A549 (cell line): ENCODE data around the gene PHGDH. TPM values are rescaled to one million over a fixed set of nuclear protein-coding genes. Genes with fewer than 3 reads are reported as not detected.
"Not testable (repeated sequence)": the region's sequence is repeated elsewhere in the genome, so short reads cannot be mapped to it uniquely, and the experiment has no call there.

Source experiments
- ATAC-seq, 2 experiments: fragments of 200-7000 bp in 1 of 2; fragments of >200 bp in 1 of 2; cut with Nextera tagmentation in 1 of 2; cut with Tn5 transposase in 1 of 2; 3 replicates each; pipeline versions ENCODE4 v1.8.0 to v1.9.1; 2018 to 2020; ENCODE audit warnings: mild to moderate bottlenecking in 1 of 2, moderate library complexity in 1 of 2
- CTCF ChIA-PET: fragments of 300-600 bp; sonication (Branson Sonifier 250); formaldehyde crosslinking; extraction: SDS; loops from one replicate; lab custom pipeline; 2021; ENCODE audit warnings: antibody characterized with exemption, inconsistent platforms; lab: Yijun Ruan, JAX
- POLR2A ChIA-PET: fragments of 350-600 bp; formaldehyde crosslinking; extraction: SDS; loops from one replicate; lab custom pipeline; 2021; ENCODE audit warnings: antibody characterized with exemption, inconsistent platforms; lab: Yijun Ruan, JAX
- DNase-seq, 2 experiments: peaks; one replicate each; pipeline versions ENCODE4 v3.0.0 to v3.0.0-alpha.2; 2011 to 2016; ENCODE audit warnings: low read depth in 1 of 2, low spot score in 1 of 2
- FAIRE-seq: peaks from 2 replicates; lab custom pipeline; 2011; peaks lifted over from hg19 to GRCh38; lab: Jason Lieb, UNC
- H3K27ac ChIP-seq, 2 experiments: fragments of >200 bp; sonication (Bioruptor Twin); formaldehyde crosslinking; 3 replicates each; pipeline ENCODE4 v1.5.1; 2016 to 2017
- H3K4me1 ChIP-seq: fragments of >200 bp; sonication (Bioruptor Twin); formaldehyde crosslinking; 3 replicates; pipeline ENCODE4 v1.6.1; 2016
- H3K4me2 ChIP-seq: fragments of >200 bp; sonication (Bioruptor Twin); formaldehyde crosslinking; 3 replicates; pipeline ENCODE4 v1.6.1; 2016
- H3K4me3 ChIP-seq: fragments of >200 bp; sonication (Bioruptor Twin); formaldehyde crosslinking; 3 replicates; pipeline ENCODE4 v1.5.1; 2016
- H3K9me3 ChIP-seq: fragments of >200 bp; sonication (Bioruptor Twin); formaldehyde crosslinking; 3 replicates; pipeline ENCODE4 v1.6.1; 2016
- ATOH8 ChIP-seq: fragments of 250-450 bp; sonication (Bioruptor Pico); IDR thresholded peaks from 2 replicates; pipeline ENCODE4 v1.5.0; 2020; ENCODE audit warnings: low read depth, mild to moderate bottlenecking, moderate library complexity
- BHLHE40 ChIP-seq: IDR thresholded peaks from 2 replicates; pipeline ENCODE4 v1.6.1; 2012; ENCODE audit warnings: low read depth, low read length, inconsistent platforms
- CEBPB ChIP-seq, 2 experiments: fragments of >200 bp in 1 of 2; sonication (Bioruptor Twin) in 1 of 2; formaldehyde crosslinking in 1 of 2; IDR thresholded peaks; 2 replicates each; pipeline ENCODE4 v1.6.1; 2012 to 2016
- CHD2 ChIP-seq: fragments of 150-350 bp; IDR thresholded peaks from 2 replicates; pipeline ENCODE4 v1.6.1; 2014; ENCODE audit warnings: low read length; ENCODE audit not compliant: partially characterized antibody
- CHD4 ChIP-seq: fragments of 200-600 bp; sonication (generic); IDR thresholded peaks from 2 replicates; pipeline ENCODE4 v1.6.1; 2016; ENCODE audit warnings: antibody characterized with exemption, mild to moderate bottlenecking, borderline replicate concordance
- E2F6 ChIP-seq: IDR thresholded peaks from 2 replicates; pipeline ENCODE4 v1.6.1; 2012; ENCODE audit warnings: low read depth, borderline replicate concordance
- EHF ChIP-seq: fragments of 250-450 bp; sonication (Bioruptor Pico); IDR thresholded peaks from 2 replicates; pipeline ENCODE4 v1.5.0; 2020; ENCODE audit warnings: mild to moderate bottlenecking
- FOSL2 ChIP-seq, 2 experiments: fragments of 450-650 bp in 1 of 2; fragments of >200 bp in 1 of 2; sonication (Bioruptor Twin) in 1 of 2; formaldehyde crosslinking; IDR thresholded peaks; 2 replicates each; pipeline versions ENCODE4 v1.5.0 to v1.6.1; 2016 to 2020; ENCODE audit warnings: mild to moderate bottlenecking in 1 of 2, moderate library complexity in 1 of 2
- HMGXB4 ChIP-seq: fragments of 250-450 bp; sonication (Bioruptor Pico); IDR thresholded peaks from 2 replicates; pipeline ENCODE4 v1.5.0; 2021; ENCODE audit warnings: mild to moderate bottlenecking, moderate library complexity, borderline replicate concordance
- KDM1A ChIP-seq: fragments of 200-600 bp; sonication (generic); IDR thresholded peaks from 2 replicates; pipeline ENCODE4 v1.6.1; 2016; ENCODE audit warnings: low read depth, mild to moderate bottlenecking
- KDM5A ChIP-seq: fragments of 200-600 bp; sonication (generic); IDR thresholded peaks from 2 replicates; pipeline ENCODE4 v1.6.1; 2016; ENCODE audit warnings: antibody characterized with exemption, mild to moderate bottlenecking
- MYC ChIP-seq: IDR thresholded peaks from 2 replicates; pipeline ENCODE4 v1.6.1; 2012; ENCODE audit warnings: mild to moderate bottlenecking, inconsistent platforms, low read length, improper control_type of control experiment, borderline replicate concordance
- NR3C1 ChIP-seq: fragments of >200 bp; sonication (Bioruptor Twin); formaldehyde crosslinking; IDR thresholded peaks from 3 replicates; pipeline ENCODE4 v1.6.1; 2017
- PBX3 ChIP-seq: IDR thresholded peaks from 2 replicates; pipeline ENCODE4 v1.6.1; 2012
- POLR2A ChIP-seq: IDR thresholded peaks from 2 replicates; pipeline ENCODE4 v1.6.1; 2012; ENCODE audit warnings: mild to moderate bottlenecking, low read length
- POLR2AphosphoS2 ChIP-seq: conservative IDR thresholded peaks from 2 replicates; pipeline ENCODE4 v1.6.1; 2012; ENCODE audit warnings: low read length, improper control_type of control experiment, inconsistent platforms
- RCOR1 ChIP-seq: fragments of 150-350 bp; IDR thresholded peaks from 2 replicates; pipeline ENCODE4 v1.6.1; 2014; ENCODE audit warnings: antibody characterized with exemption, low read length, low read depth
- RNF2 ChIP-seq: fragments of 200-600 bp; sonication (generic); IDR thresholded peaks from 2 replicates; pipeline ENCODE4 v1.6.1; 2016; ENCODE audit warnings: low read depth, mild to moderate bottlenecking, antibody characterized with exemption, moderate library complexity, borderline replicate concordance
- ZC3H11A ChIP-seq: fragments of 450-650 bp; IDR thresholded peaks from 2 replicates; pipeline ENCODE4 v1.6.1; 2014; ENCODE audit warnings: antibody characterized with exemption, mild to moderate bottlenecking
- WGBS: methylation state at CpG from one replicate; pipeline ENCODE4 v1.1.6; 2017; ENCODE audit errors: missing lambda C conversion rate; 5-methylcytosine and 5-hydroxymethylcytosine counted together
- polyA plus RNA-seq, 4 experiments: library from polyadenylated mRNA; depleted of rRNA in 3 of 4; stranded (reverse); fragments of >200 nt; fragmentation: RNase III in 1 of 4; extraction: RNeasy Plus Mini Kit Qiagen cat#74134 plus additional on column Dnase treatment in 1 of 4; gene quantifications; 2 replicates in 3 of 4; 3 replicates in 1 of 4; pipeline ENCODE4 v1.2.3, GENCODE V29; 2011 to 2017
- TF ChIP-seq, protein P1 (sequence below): fragments of >200 bp; sonication (Bioruptor Twin); formaldehyde crosslinking; IDR thresholded peaks from 3 replicates; pipeline ENCODE4 v1.5.1; 2016
- TF ChIP-seq, protein P2 (sequence below): fragments of >200 bp; sonication (Bioruptor Twin); formaldehyde crosslinking; IDR thresholded peaks from 2 replicates; pipeline ENCODE4 v1.6.1; 2016

Gene PHGDH
- polyA plus RNA-seq, 2 of the 4 experiments (the other 2 are of a cell fraction): 41.4 to 65.6 TPM

GRCh38 chr1:119702384-119702783 lies 9.3 kb upstream of the PHGDH start:
- Histone ChIP-seq H3K4me1 (no peaks in the 10 kb centered on the region), H3K4me3 (no peak overlapping the region), H3K9me3 (0 out of 3 replicates have a peak, but pooled peaks cover 6% of the 10 kb centered on the region), H3K4me2 (no peak overlapping the region), H3K27ac (no peak overlapping the region)
- CTCF ChIA-PET: interaction anchor here (1.9 kb wide), 1 partner anchor 28 kb away, joined by 5 read pairs; no protein-coding TSS in a partner anchor
- ATAC-seq (no peak), FAIRE-seq (no peak), DNase-seq (peak in 1 of 2 experiments; percentile 1)
- TF ChIP-seq RCOR1: no peak
- TF ChIP-seq CHD2: no peak
- TF ChIP-seq BHLHE40: no peak
- no peak for TF ChIP-seq ATOH8 (CRISPR knock-in tag)
- TF ChIP-seq E2F6: no peak
- TF ChIP-seq KDM5A: no peak
- WGBS: 40% methylated on average over 2 of the region's 2 CpGs
- POLR2A ChIA-PET: no interaction called here

- DNase-seq (no peak), FAIRE-seq (no peak), ATAC-seq (no peak)
- no peak overlapping the region for H3K27ac ChIP-seq
- no peak overlapping the region for H3K4me3 ChIP-seq
- 34% methylated on average over 6 of the region's 6 CpGs for WGBS
- no peak for TF ChIP-seq HMGXB4 (CRISPR knock-in tag)
- TF ChIP-seq E2F6: no peak
- no peak for TF ChIP-seq POLR2AphosphoS2
- TF ChIP-seq EHF (CRISPR knock-in tag): no peak
- no peak for TF ChIP-seq CHD4
- no peak for TF ChIP-seq KDM1A
- TF ChIP-seq ZC3H11A: no peak
- no peak for TF ChIP-seq MYC
- no peak for TF ChIP-seq FOSL2 (IDR thresholded peaks at IDR 0.05)
- no peak for TF ChIP-seq FOSL2 (CRISPR knock-in tag; IDR thresholded peaks at IDR 0.05)
- no peak for TF ChIP-seq NR3C1
- TF ChIP-seq RNF2: no peak
- TF ChIP-seq CHD2: no peak
- TF ChIP-seq, protein P1, sequence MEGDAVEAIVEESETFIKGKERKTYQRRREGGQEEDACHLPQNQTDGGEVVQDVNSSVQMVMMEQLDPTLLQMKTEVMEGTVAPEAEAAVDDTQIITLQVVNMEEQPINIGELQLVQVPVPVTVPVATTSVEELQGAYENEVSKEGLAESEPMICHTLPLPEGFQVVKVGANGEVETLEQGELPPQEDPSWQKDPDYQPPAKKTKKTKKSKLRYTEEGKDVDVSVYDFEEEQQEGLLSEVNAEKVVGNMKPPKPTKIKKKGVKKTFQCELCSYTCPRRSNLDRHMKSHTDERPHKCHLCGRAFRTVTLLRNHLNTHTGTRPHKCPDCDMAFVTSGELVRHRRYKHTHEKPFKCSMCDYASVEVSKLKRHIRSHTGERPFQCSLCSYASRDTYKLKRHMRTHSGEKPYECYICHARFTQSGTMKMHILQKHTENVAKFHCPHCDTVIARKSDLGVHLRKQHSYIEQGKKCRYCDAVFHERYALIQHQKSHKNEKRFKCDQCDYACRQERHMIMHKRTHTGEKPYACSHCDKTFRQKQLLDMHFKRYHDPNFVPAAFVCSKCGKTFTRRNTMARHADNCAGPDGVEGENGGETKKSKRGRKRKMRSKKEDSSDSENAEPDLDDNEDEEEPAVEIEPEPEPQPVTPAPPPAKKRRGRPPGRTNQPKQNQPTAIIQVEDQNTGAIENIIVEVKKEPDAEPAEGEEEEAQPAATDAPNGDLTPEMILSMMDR: no peak
- TF ChIP-seq KDM5A: no peak
- no peak for TF ChIP-seq PBX3
- TF ChIP-seq POLR2A: no peak
- TF ChIP-seq, protein P2, sequence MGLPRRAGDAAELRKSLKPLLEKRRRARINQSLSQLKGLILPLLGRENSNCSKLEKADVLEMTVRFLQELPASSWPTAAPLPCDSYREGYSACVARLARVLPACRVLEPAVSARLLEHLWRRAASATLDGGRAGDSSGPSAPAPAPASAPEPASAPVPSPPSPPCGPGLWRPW: no peak
- no peak for TF ChIP-seq CEBPB (IDR thresholded peaks at IDR 0.05)
- H3K9me3 ChIP-seq: 0 out of 3 replicates have a peak, but pooled peaks cover 6% of the 10 kb centered on the region
- CTCF ChIA-PET: interaction anchor here (1.9 kb wide), 1 partner anchor 29 kb away, joined by 5 read pairs; no protein-coding TSS in a partner anchor
- H3K4me2 ChIP-seq: no peak overlapping the region
- POLR2A ChIA-PET: no interaction called here
- no peaks in the 10 kb centered on the region for H3K4me1 ChIP-seq
Observed at GRCh38 chr1:119703666-119704450, 7.9 kb upstream of the PHGDH start.

DNA sequence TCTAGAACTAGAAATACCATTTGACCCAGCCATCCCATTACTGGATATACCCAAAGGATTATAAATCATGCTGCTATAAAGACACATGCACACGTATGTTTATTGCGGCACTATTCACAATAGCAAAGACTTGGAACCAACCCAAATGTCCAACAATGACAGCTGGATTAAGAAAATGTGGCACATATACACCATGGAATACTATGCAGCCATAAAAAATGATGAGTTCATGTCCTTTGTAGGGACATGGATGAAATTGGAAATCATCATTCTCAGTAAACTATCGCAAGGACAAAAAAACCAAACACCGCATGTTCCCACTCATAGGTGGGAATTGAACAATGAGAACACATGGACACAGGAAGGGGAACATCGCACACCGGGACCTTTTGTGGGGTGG lies 5.1 kb upstream of the PHGDH start:
- H3K4me3 ChIP-seq, DNase-seq, H3K27ac ChIP-seq, CTCF ChIA-PET, FAIRE-seq, H3K9me3 ChIP-seq, H3K4me1 ChIP-seq, H3K4me2 ChIP-seq, POLR2A ChIA-PET, ATAC-seq: not testable (repeated sequence)
- WGBS: 82% methylated on average over 6 of the region's 6 CpGs
